Pons (tissue), 1 donor: ENCODE measurements around the gene ESRP2.

Experiments
- DNase-seq: peaks from one replicate; pipeline ENCODE4 v3.0.0-alpha.2; 2016; ENCODE audit warnings: low spot score

ESRP2 gene

GRCh38 chr16:68263559-68264127 lies 27.7 kb upstream of the ESRP2 start:
- DNase-seq, result no peak

GRCh38 chr16:68259007-68259825 lies 23.3 kb upstream of the ESRP2 start:
- DNase-seq, result no peak

- DNase-seq, result no peak
Measured at GRCh38 chr16:68257906-68258800, 22.2 kb upstream of the ESRP2 start.

- DNase-seq, result no peak
Measured at GRCh38 chr16:68257251-68257905, 21.5 kb upstream of the ESRP2 start.

- no peak for DNase-seq
Measured at GRCh38 chr16:68255712-68256111, 19.8 kb upstream of the ESRP2 start.

GRCh38 chr16:68253721-68254120 lies 17.8 kb upstream of the ESRP2 start:
- no peak for DNase-seq

GRCh38 chr16:68252383-68252782 lies 16.5 kb upstream of the ESRP2 start:
- DNase-seq, result no peak

- no peak for DNase-seq
Measured at GRCh38 chr16:68251832-68252231, 15.9 kb upstream of the ESRP2 start.

- no peak for DNase-seq
Measured at GRCh38 chr16:68250951-68251350, 15.0 kb upstream of the ESRP2 start.

GRCh38 chr16:68249371-68249770 lies 13.4 kb upstream of the ESRP2 start:
- no peak for DNase-seq

GRCh38 chr16:68247932-68248331 lies 12.0 kb upstream of the ESRP2 start:
- no peak for DNase-seq

- DNase-seq, result peak; percentile 72
Measured at GRCh38 chr16:68247400-68247799, 11.5 kb upstream of the ESRP2 start.

GRCh38 chr16:68246666-68247065 lies 10.7 kb upstream of the ESRP2 start:
- DNase-seq, result no peak

GRCh38 chr16:68246121-68246520 lies 10.2 kb upstream of the ESRP2 start:
- DNase-seq, result no peak

GRCh38 chr16:68244903-68245853 lies 9.3 kb upstream of the ESRP2 start, which contains the start of gene PLA2G15:
Gene PLA2G15 (plus strand): TSS chr16:68245373. CDS start chr16:68245427, 54 bp downstream.
- peak; percentile 85 for DNase-seq

- DNase-seq, result no peak
Measured at GRCh38 chr16:68244481-68244902, 8.6 kb upstream of the ESRP2 start.

- DNase-seq, result no peak
Measured at GRCh38 chr16:68242926-68243858, 7.3 kb upstream of the ESRP2 start.

GRCh38 chr16:68242085-68242484 lies 6.2 kb upstream of the ESRP2 start:
- DNase-seq, result no peak

GRCh38 chr16:68238029-68238345 lies 2.1 kb upstream of the ESRP2 start:
- DNase-seq, result no peak
